Esophagus squamous epithelium (tissue), 4 donors: ENCODE results near the gene LSM10.

Source experiments
- POLR2A ChIP-seq, 4 donors: fragments of 450-650 bp; IDR thresholded peaks; one replicate each; pipeline ENCODE4 v1.6.1; 2017; ENCODE audit warnings: antibody characterized with exemption in 4 of 4, mild to moderate bottlenecking in 4 of 4, moderate library complexity in 3 of 4
- TF ChIP-seq, protein P1 (sequence below), 6 experiments: fragments of 450-650 bp in 4 of 6; fragments of 200-600 bp in 2 of 6; sonication (generic) in 2 of 6; IDR thresholded peaks; one replicate each; pipeline ENCODE4 v1.5.1; 2016 to 2019; ENCODE audit warnings: antibody characterized with exemption in 6 of 6, mild to moderate bottlenecking in 4 of 6, moderate library complexity in 4 of 6

DNA sequence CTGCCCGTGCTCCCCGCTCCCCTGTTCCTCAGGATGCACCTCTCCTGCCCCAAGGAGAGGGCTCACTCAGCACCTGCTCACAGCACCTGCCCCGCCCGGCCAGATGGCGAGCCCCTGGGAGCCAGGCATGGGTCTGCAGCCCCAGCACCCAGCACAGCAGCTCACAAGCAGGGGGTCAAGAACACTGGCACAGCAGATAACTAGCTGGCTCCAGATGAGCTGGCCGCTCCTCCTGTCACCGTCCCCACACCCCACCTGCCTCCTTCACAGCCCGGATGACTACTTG, 53.4 kb downstream of the LSM10 start:
- TF ChIP-seq, protein P1, sequence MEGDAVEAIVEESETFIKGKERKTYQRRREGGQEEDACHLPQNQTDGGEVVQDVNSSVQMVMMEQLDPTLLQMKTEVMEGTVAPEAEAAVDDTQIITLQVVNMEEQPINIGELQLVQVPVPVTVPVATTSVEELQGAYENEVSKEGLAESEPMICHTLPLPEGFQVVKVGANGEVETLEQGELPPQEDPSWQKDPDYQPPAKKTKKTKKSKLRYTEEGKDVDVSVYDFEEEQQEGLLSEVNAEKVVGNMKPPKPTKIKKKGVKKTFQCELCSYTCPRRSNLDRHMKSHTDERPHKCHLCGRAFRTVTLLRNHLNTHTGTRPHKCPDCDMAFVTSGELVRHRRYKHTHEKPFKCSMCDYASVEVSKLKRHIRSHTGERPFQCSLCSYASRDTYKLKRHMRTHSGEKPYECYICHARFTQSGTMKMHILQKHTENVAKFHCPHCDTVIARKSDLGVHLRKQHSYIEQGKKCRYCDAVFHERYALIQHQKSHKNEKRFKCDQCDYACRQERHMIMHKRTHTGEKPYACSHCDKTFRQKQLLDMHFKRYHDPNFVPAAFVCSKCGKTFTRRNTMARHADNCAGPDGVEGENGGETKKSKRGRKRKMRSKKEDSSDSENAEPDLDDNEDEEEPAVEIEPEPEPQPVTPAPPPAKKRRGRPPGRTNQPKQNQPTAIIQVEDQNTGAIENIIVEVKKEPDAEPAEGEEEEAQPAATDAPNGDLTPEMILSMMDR (IDR thresholded peaks at IDR 0.05): no peak
- no peak for TF ChIP-seq POLR2A (IDR thresholded peaks at IDR 0.05)
